ENCODE results near the gene CST6. TPM values are rescaled to one million over a fixed set of nuclear protein-coding genes. Genes with fewer than 3 reads are reported as not detected.

CST6 gene
- polyA plus RNA-seq, 2 donors = 36.1 to 66.5 TPM

GRCh38 chr11:66044757-66045156 lies 32.9 kb downstream of the CST6 start:
- Histone ChIP-seq H3K27me3 (ENCODE audit: control insufficient read depth in 1 of 2, insufficient read depth in 2 of 2, low read length in 2 of 2) (no peaks in the 10 kb centered on the region), H3K9me3 (ENCODE audit: control insufficient read depth in 2 of 2, insufficient read depth in 1 of 2, low read depth in 1 of 2, low read length in 1 of 2) (no peaks in the 10 kb centered on the region), H3K4me1 (ENCODE audit: control insufficient read depth in 2 of 2, insufficient read depth in 2 of 2, low read length in 1 of 2) (peaks cover 0 to 3% of the 10 kb centered on the region in 2 donors), H3K27ac (ENCODE audit: low read depth in 2 of 2, low read length in 1 of 2) (no peak overlapping the region), H3K36me3 (ENCODE audit: control insufficient read depth in 2 of 2, insufficient read depth in 2 of 2, low read length in 1 of 2) (no peaks in the 10 kb centered on the region), H3K4me3 (ENCODE audit: low read depth in 1 of 2, low read length in 2 of 2) (no peak overlapping the region)
- WGBS, 2 donors = 46 to 57% methylated on average over 6 of the region's 6 CpGs

GRCh38 chr11:66045177-66045639 lies 33.4 kb downstream of the CST6 start:
- no peak overlapping the region for H3K27ac ChIP-seq (ENCODE audit: low read depth in 2 of 2, low read length in 1 of 2)
- peaks cover 0 to 3% of the 10 kb centered on the region in 2 donors for H3K4me1 ChIP-seq (ENCODE audit: control insufficient read depth in 2 of 2, insufficient read depth in 2 of 2, low read length in 1 of 2)
- no peaks in the 10 kb centered on the region for H3K27me3 ChIP-seq (ENCODE audit: control insufficient read depth in 1 of 2, insufficient read depth in 2 of 2, low read length in 2 of 2)
- no peaks in the 10 kb centered on the region for H3K36me3 ChIP-seq (ENCODE audit: control insufficient read depth in 2 of 2, insufficient read depth in 2 of 2, low read length in 1 of 2)
- WGBS, 2 donors = 14% methylated on average over 11 of the region's 11 CpGs
- no peak overlapping the region for H3K4me3 ChIP-seq (ENCODE audit: low read depth in 1 of 2, low read length in 2 of 2)
- H3K9me3 ChIP-seq (ENCODE audit: control insufficient read depth in 2 of 2, insufficient read depth in 1 of 2, low read depth in 1 of 2, low read length in 1 of 2) = no peaks in the 10 kb centered on the region

GRCh38 chr11:66046901-66047300 lies 35.1 kb downstream of the CST6 start:
- Histone ChIP-seq H3K36me3 (ENCODE audit: control insufficient read depth in 2 of 2, insufficient read depth in 2 of 2, low read length in 1 of 2) (no peaks in the 10 kb centered on the region), H3K27me3 (ENCODE audit: control insufficient read depth in 1 of 2, insufficient read depth in 2 of 2, low read length in 2 of 2) (no peaks in the 10 kb centered on the region), H3K4me3 (ENCODE audit: low read depth in 1 of 2, low read length in 2 of 2) (no peak overlapping the region), H3K4me1 (ENCODE audit: control insufficient read depth in 2 of 2, insufficient read depth in 2 of 2, low read length in 1 of 2) (peaks cover 0 to 9% of the 10 kb centered on the region in 2 donors), H3K27ac (ENCODE audit: low read depth in 2 of 2, low read length in 1 of 2) (no peak overlapping the region), H3K9me3 (ENCODE audit: control insufficient read depth in 2 of 2, insufficient read depth in 1 of 2, low read depth in 1 of 2, low read length in 1 of 2) (no peaks in the 10 kb centered on the region)
- WGBS, 2 donors = 94% methylated on average over 3 of the region's 3 CpGs

- Histone ChIP-seq H3K36me3 (ENCODE audit: control insufficient read depth in 2 of 2, insufficient read depth in 2 of 2, low read length in 1 of 2) (no peaks in the 10 kb centered on the region), H3K4me3 (ENCODE audit: low read depth in 1 of 2, low read length in 2 of 2) (no peak overlapping the region), H3K27me3 (ENCODE audit: control insufficient read depth in 1 of 2, insufficient read depth in 2 of 2, low read length in 2 of 2) (no peaks in the 10 kb centered on the region), H3K4me1 (ENCODE audit: control insufficient read depth in 2 of 2, insufficient read depth in 2 of 2, low read length in 1 of 2) (peaks cover 0 to 9% of the 10 kb centered on the region in 2 donors), H3K27ac (ENCODE audit: low read depth in 2 of 2, low read length in 1 of 2) (no peak overlapping the region), H3K9me3 (ENCODE audit: control insufficient read depth in 2 of 2, insufficient read depth in 1 of 2, low read depth in 1 of 2, low read length in 1 of 2) (no peaks in the 10 kb centered on the region)
- 76 to 79% methylated on average over 11 of the region's 11 CpGs for WGBS, 2 donors
These were observed 35.9 kb downstream of the CST6 start for GRCh38 chr11:66047541-66048365.

GRCh38 chr11:66048547-66049323 lies 36.9 kb downstream of the CST6 start, which contains the start of gene GAL3ST3:
GAL3ST3 (minus strand) TSS chr11:66049161; CDS start chr11:66045415, 3,746 bp downstream.
- H3K27ac ChIP-seq (ENCODE audit: low read depth in 2 of 2, low read length in 1 of 2) = no peak within 1 kb of the TSS
- no peak within 1 kb of the TSS for H3K4me3 ChIP-seq (ENCODE audit: low read depth in 1 of 2, low read length in 2 of 2)
- WGBS, 2 donors = 15 to 17% methylated on average over 31 to 39 of the region's 39 CpGs
- H3K4me1 ChIP-seq (ENCODE audit: control insufficient read depth in 2 of 2, insufficient read depth in 2 of 2, low read length in 1 of 2) = peaks cover 4 to 9% of the 10 kb centered on the region in 2 donors
- H3K27me3 ChIP-seq (ENCODE audit: control insufficient read depth in 1 of 2, insufficient read depth in 2 of 2, low read length in 2 of 2) = no peaks in the 10 kb centered on the region
- no peaks in the 10 kb centered on the region for H3K9me3 ChIP-seq (ENCODE audit: control insufficient read depth in 2 of 2, insufficient read depth in 1 of 2, low read depth in 1 of 2, low read length in 1 of 2)
- no peaks in the 10 kb centered on the region for H3K36me3 ChIP-seq (ENCODE audit: control insufficient read depth in 2 of 2, insufficient read depth in 2 of 2, low read length in 1 of 2)

GRCh38 chr11:66050581-66051231 lies 38.9 kb downstream of the CST6 start:
- Histone ChIP-seq H3K4me3 (ENCODE audit: low read depth in 1 of 2, low read length in 2 of 2) (no peak overlapping the region), H3K9me3 (ENCODE audit: control insufficient read depth in 2 of 2, insufficient read depth in 1 of 2, low read depth in 1 of 2, low read length in 1 of 2) (no peaks in the 10 kb centered on the region), H3K27ac (ENCODE audit: low read depth in 2 of 2, low read length in 1 of 2) (no peak overlapping the region), H3K4me1 (ENCODE audit: control insufficient read depth in 2 of 2, insufficient read depth in 2 of 2, low read length in 1 of 2) (peaks cover 4 to 6% of the 10 kb centered on the region in 2 donors), H3K27me3 (ENCODE audit: control insufficient read depth in 1 of 2, insufficient read depth in 2 of 2, low read length in 2 of 2) (no peaks in the 10 kb centered on the region), H3K36me3 (ENCODE audit: control insufficient read depth in 2 of 2, insufficient read depth in 2 of 2, low read length in 1 of 2) (peaks cover 3 to 5% of the 10 kb centered on the region in 2 donors)
- WGBS, 2 donors = 81 to 88% methylated on average over 5 of the region's 5 CpGs

- H3K4me1 ChIP-seq (ENCODE audit: control insufficient read depth in 2 of 2, insufficient read depth in 2 of 2, low read length in 1 of 2) = peaks cover 4 to 6% of the 10 kb centered on the region in 2 donors
- peaks cover 3 to 5% of the 10 kb centered on the region in 2 donors for H3K36me3 ChIP-seq (ENCODE audit: control insufficient read depth in 2 of 2, insufficient read depth in 2 of 2, low read length in 1 of 2)
- WGBS, 2 donors = 20 to 24% methylated on average over 12 of the region's 12 CpGs
- no peaks in the 10 kb centered on the region for H3K9me3 ChIP-seq (ENCODE audit: control insufficient read depth in 2 of 2, insufficient read depth in 1 of 2, low read depth in 1 of 2, low read length in 1 of 2)
- no peaks in the 10 kb centered on the region for H3K27me3 ChIP-seq (ENCODE audit: control insufficient read depth in 1 of 2, insufficient read depth in 2 of 2, low read length in 2 of 2)
- peak overlapping the region; percentile 93 to 97 for H3K4me3 ChIP-seq (ENCODE audit: low read depth in 1 of 2, low read length in 2 of 2)
- peak overlapping the region; percentile 75 to 85 for H3K27ac ChIP-seq (ENCODE audit: low read depth in 2 of 2, low read length in 1 of 2)
These were observed 39.6 kb downstream of the CST6 start for GRCh38 chr11:66051371-66051765.

GRCh38 chr11:66051766-66052663 lies 40.2 kb downstream of the CST6 start, which contains the start of gene SF3B2:
SF3B2 (plus strand) TSS chr11:66052364; CDS start chr11:66052385, 21 bp downstream.
- H3K4me3 ChIP-seq (ENCODE audit: low read depth in 1 of 2, low read length in 2 of 2) = peak within 1 kb of the TSS; percentile 93 to 97
- H3K27ac ChIP-seq (ENCODE audit: low read depth in 2 of 2, low read length in 1 of 2) = peak within 1 kb of the TSS; percentile 83 to 86
- no peaks in the 10 kb centered on the region for H3K27me3 ChIP-seq (ENCODE audit: control insufficient read depth in 1 of 2, insufficient read depth in 2 of 2, low read length in 2 of 2)
- 0 to 1% methylated on average over 80 to 84 of the region's 84 CpGs for WGBS, 2 donors
- peaks cover 3 to 11% of the 10 kb centered on the region in 2 donors for H3K36me3 ChIP-seq (ENCODE audit: control insufficient read depth in 2 of 2, insufficient read depth in 2 of 2, low read length in 1 of 2)
- no peaks in the 10 kb centered on the region for H3K9me3 ChIP-seq (ENCODE audit: control insufficient read depth in 2 of 2, insufficient read depth in 1 of 2, low read depth in 1 of 2, low read length in 1 of 2)
- H3K4me1 ChIP-seq (ENCODE audit: control insufficient read depth in 2 of 2, insufficient read depth in 2 of 2, low read length in 1 of 2) = peaks cover 4 to 6% of the 10 kb centered on the region in 2 donors
